ENCODE data around the gene EPB41L4A.

Gene EPB41L4A

DNA sequence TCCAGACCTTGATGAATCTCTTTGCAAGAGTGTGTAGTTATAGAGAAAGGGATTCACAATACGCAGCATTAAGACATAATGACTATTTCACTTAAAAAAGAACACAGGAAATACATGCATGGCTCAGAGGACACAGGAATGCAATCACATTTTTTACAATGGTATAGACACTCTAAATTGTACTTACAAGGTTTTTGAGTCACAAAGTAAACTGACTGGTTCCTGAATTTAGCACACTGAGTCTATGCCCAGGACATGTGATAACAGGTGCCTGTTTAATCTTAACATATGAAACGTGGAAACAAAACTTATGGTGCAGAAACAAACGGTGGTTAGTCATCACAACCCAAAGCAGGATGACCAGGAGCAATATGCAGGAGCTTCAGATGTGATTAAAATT is 6.7 kb downstream of the EPB41L4A start:
- no peak overlapping the region for H3K4me3 ChIP-seq (ENCODE audit: control insufficient read depth, low read depth, low read length)
- DNase-seq (ENCODE audit: low read depth): no peak
- TF ChIP-seq, protein P1, sequence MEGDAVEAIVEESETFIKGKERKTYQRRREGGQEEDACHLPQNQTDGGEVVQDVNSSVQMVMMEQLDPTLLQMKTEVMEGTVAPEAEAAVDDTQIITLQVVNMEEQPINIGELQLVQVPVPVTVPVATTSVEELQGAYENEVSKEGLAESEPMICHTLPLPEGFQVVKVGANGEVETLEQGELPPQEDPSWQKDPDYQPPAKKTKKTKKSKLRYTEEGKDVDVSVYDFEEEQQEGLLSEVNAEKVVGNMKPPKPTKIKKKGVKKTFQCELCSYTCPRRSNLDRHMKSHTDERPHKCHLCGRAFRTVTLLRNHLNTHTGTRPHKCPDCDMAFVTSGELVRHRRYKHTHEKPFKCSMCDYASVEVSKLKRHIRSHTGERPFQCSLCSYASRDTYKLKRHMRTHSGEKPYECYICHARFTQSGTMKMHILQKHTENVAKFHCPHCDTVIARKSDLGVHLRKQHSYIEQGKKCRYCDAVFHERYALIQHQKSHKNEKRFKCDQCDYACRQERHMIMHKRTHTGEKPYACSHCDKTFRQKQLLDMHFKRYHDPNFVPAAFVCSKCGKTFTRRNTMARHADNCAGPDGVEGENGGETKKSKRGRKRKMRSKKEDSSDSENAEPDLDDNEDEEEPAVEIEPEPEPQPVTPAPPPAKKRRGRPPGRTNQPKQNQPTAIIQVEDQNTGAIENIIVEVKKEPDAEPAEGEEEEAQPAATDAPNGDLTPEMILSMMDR (conservative IDR thresholded peaks at IDR 0.05; ENCODE audit: control insufficient read depth, insufficient read depth, low read depth, low read length): no peak

DNA sequence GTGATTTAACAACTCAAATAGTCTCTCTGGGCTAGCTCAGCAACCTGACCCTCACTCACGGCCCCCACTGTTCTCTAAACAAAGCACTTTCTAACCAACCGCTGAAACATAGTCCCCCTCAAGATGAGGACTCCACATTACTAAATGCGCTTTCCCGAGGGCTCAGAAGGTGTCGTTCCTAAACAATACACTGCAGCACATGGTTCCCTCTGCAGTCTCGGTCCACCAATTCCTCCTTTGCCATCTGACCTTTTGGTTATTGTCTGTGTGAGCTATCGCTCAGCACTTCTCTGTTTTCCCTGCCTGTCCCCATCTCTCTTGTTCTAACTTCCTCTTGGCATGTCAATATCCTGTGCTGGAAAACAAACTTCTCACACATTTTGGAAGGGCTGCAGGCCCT is 7.2 kb downstream of the EPB41L4A start:
- H3K4me3 ChIP-seq (ENCODE audit: control insufficient read depth, low read depth, low read length): no peak overlapping the region
- no peak for DNase-seq (ENCODE audit: low read depth)
- TF ChIP-seq, protein P1 (conservative IDR thresholded peaks at IDR 0.05; ENCODE audit: control insufficient read depth, insufficient read depth, low read depth, low read length): no peak

DNA sequence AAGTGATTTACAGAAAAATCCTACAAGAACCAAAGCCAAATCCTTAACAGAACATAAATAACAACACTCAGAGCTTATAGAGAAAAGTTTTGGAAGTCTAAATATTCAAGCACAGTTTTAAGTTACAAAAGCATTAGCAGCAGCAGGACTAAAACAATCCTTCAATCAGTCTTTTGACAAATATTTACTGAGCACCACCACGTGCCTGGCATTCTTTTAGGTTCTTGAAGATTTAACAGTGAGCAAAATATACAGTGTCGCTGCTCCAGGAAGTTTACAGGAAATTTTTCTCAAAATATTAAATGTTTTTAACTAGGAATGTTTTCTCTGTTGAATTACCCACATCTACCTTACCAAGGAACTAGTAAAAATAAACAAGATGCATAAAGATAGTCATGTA is 11.4 kb downstream of the EPB41L4A start:
- H3K4me3 ChIP-seq (ENCODE audit: control insufficient read depth, low read depth, low read length): no peak overlapping the region
- DNase-seq (ENCODE audit: low read depth): no peak
- TF ChIP-seq, protein P1 (conservative IDR thresholded peaks at IDR 0.05; ENCODE audit: control insufficient read depth, insufficient read depth, low read depth, low read length): no peak

DNA sequence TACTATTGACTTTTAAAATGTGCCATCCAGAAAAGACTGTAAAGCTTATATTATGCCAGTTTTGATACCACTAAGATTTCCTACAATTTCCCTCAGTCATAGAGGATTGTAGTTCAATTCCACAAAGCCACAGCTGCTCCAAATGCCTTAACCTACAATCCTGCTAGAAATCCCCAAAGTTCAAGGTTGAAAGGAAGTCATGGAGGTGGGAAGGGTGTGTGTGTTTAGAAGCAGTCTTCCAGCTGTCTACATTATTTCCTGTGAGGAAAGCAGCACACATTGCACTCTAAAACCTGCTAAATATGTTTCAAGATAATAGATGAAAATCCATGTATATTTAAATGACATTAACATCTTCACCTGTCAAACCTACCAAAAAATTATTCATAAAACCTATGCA is 11.8 kb downstream of the EPB41L4A start:
- TF ChIP-seq, protein P1 (conservative IDR thresholded peaks at IDR 0.05; ENCODE audit: control insufficient read depth, insufficient read depth, low read depth, low read length): no peak
- DNase-seq (ENCODE audit: low read depth): no peak
- no peak overlapping the region for H3K4me3 ChIP-seq (ENCODE audit: control insufficient read depth, low read depth, low read length)

DNA sequence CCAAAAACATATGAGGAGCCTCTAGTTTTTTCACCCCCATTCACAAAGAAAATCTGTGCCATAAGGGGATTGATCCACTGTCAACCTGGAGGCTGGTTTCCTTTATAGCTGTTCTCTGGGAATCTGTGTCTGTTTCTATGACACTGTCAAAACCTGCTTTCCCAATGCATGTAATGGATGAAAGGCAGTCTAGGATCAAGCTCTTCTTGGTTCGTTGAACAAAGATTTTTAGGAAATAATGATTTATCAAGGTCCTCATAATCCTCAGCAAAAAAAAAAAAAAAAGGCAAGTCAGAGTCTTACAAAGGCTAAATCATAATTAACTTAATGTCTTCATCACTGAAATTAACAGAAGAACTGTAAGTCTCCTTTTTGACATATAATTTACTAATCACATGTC is 16.0 kb downstream of the EPB41L4A start:
- no peak overlapping the region for H3K4me3 ChIP-seq (ENCODE audit: control insufficient read depth, low read depth, low read length)
- TF ChIP-seq, protein P1 (conservative IDR thresholded peaks at IDR 0.05; ENCODE audit: control insufficient read depth, insufficient read depth, low read depth, low read length): no peak
- DNase-seq (ENCODE audit: low read depth): no peak

DNA sequence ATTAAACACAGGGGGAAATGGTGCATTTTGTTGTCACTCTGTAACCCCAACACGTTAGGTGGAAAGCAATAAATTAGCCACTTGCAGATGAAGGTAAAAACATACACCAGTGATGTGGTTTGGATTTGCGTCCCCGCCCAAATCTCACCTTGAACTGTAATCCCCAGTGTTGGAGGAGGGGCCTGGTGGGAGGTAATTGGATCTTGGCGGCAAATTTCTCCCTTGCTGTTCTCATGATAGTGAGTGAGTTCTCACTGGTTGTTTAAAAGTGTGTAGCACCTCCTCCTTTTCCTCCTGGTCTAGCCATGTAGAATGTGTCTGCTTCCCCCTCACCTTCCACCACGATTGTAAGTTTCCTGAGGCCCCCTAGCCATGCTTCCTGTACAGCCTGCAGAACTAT is 17.2 kb downstream of the EPB41L4A start:
- DNase-seq (ENCODE audit: low read depth): no peak
- TF ChIP-seq, protein P1 (conservative IDR thresholded peaks at IDR 0.05; ENCODE audit: control insufficient read depth, insufficient read depth, low read depth, low read length): no peak
- H3K4me3 ChIP-seq (ENCODE audit: control insufficient read depth, low read depth, low read length): no peak overlapping the region

DNA sequence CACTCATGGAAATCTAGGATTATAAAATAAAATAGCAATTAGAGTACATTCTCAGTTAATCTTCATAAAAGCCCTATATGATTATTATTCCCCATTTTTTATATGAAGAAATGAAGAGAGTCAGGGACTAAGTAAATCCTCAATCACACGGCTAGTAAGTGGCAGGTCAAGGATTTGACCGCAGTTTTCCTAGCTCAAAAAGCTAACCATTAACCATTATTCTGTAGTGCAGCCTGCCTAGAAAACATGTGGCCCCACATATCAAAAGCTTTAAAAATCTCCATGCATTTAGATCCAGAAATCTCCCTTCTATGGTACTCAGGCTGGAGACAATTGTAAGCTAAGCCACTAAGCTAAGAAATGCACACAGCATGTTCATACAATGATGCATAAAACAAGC is 21.4 kb downstream of the EPB41L4A start:
- H3K4me3 ChIP-seq (ENCODE audit: control insufficient read depth, low read depth, low read length): no peak overlapping the region
- DNase-seq (ENCODE audit: low read depth): no peak
- TF ChIP-seq, protein P1 (conservative IDR thresholded peaks at IDR 0.05; ENCODE audit: control insufficient read depth, insufficient read depth, low read depth, low read length): no peak
